Tibial nerve (tissue), 4 donors: Measurements from ENCODE around the gene INSYN1. TPM values are rescaled to one million over a fixed set of nuclear protein-coding genes. Genes with fewer than 3 reads are reported as not detected.

Experiments
- DNase-seq, 2 donors: peaks; one replicate each; pipeline ENCODE4 v3.0.0-alpha.2; 2019; ENCODE audit warnings: low spot score in 2 of 2
- H3K27ac ChIP-seq, 4 donors: fragments of 200-600 bp; sonication (generic) in 3 of 4; one replicate each; pipeline ENCODE4 v1.5.1; 2017 to 2019; ENCODE audit warnings: mild to moderate bottlenecking in 1 of 4
- H3K27me3 ChIP-seq, 2 donors: fragments of 200-600 bp; sonication (generic) in 1 of 2; one replicate each; pipeline versions ENCODE4 v1.5.1 to v1.6.0; 2017 to 2019
- H3K36me3 ChIP-seq, 3 donors: fragments of 200-600 bp; sonication (generic); one replicate each; pipeline ENCODE4 v1.5.1; 2018 to 2019
- H3K4me1 ChIP-seq, 4 donors: fragments of 200-600 bp; sonication (generic) in 3 of 4; one replicate each; pipeline ENCODE4 v1.5.1; 2017 to 2019
- H3K4me3 ChIP-seq, 4 donors: fragments of 200-600 bp; sonication (generic) in 3 of 4; one replicate each; pipeline ENCODE4 v1.5.1; 2017 to 2019; ENCODE audit warnings: mild to moderate bottlenecking in 1 of 4, moderate library complexity in 1 of 4
- H3K9me3 ChIP-seq, 4 donors: fragments of 200-600 bp; sonication (generic) in 3 of 4; one replicate each; pipeline ENCODE4 v1.5.1; 2017 to 2019
- CTCF ChIP-seq, 5 experiments: fragments of 200-600 bp in 3 of 5; fragments of 450-650 bp in 2 of 5; sonication (generic) in 3 of 5; IDR thresholded peaks; one replicate each; pipeline ENCODE4 v1.5.1; 2016 to 2019; ENCODE audit warnings: antibody characterized with exemption in 5 of 5, mild to moderate bottlenecking in 3 of 5, moderate library complexity in 2 of 5
- EP300 ChIP-seq, 2 donors: sonication (generic); formaldehyde crosslinking; IDR thresholded peaks; one replicate each; pipeline ENCODE4 v1.6.1; 2017; ENCODE audit warnings: antibody characterized with exemption in 2 of 2, mild to moderate bottlenecking in 1 of 2
- POLR2A ChIP-seq, 2 donors: fragments of 450-650 bp; IDR thresholded peaks; one replicate each; pipeline ENCODE4 v1.6.1; 2017; ENCODE audit warnings: antibody characterized with exemption in 2 of 2, mild to moderate bottlenecking in 2 of 2, moderate library complexity in 2 of 2
- WGBS, 2 donors: methylation state at CpG; one replicate each; pipeline ENCODE4 v1.1.5; 2018; 5-methylcytosine and 5-hydroxymethylcytosine counted together
- total RNA-seq, 4 donors: library from RNA; depleted of rRNA; stranded (reverse); fragments of >200 nt; gene quantifications; one replicate each; pipeline ENCODE4 v1.1.0, GENCODE V29; 2016

The INSYN1 gene
- total RNA-seq, 4 donors from 2014 or later = 2.8 to 10.9 (median 6.7) TPM

GRCh38 chr15:73749533-73749932, 3.6 kb downstream of the INSYN1 start:
- H3K27me3 ChIP-seq = peaks cover 0 to 21% of the 10 kb centered on the region in 2 donors
- no peak for DNase-seq
- no peak overlapping the region for H3K27ac ChIP-seq
- 91 to 94% methylated on average over 5 of the region's 5 CpGs for WGBS, 2 donors
- H3K4me3 ChIP-seq = no peak overlapping the region
- H3K36me3 ChIP-seq = no peaks in the 10 kb centered on the region
- TF ChIP-seq POLR2A (IDR thresholded peaks at IDR 0.05) (no peak), CTCF (IDR thresholded peaks at IDR 0.05) (no peak), EP300 (IDR thresholded peaks at IDR 0.05) (no peak)
- no peaks in the 10 kb centered on the region for H3K9me3 ChIP-seq
- peaks cover 0 to 29% (median 8%) of the 10 kb centered on the region in 4 donors for H3K4me1 ChIP-seq

GRCh38 chr15:73748730-73749129, 4.4 kb downstream of the INSYN1 start:
- no peaks in the 10 kb centered on the region for H3K36me3 ChIP-seq
- H3K9me3 ChIP-seq = no peaks in the 10 kb centered on the region
- H3K4me3 ChIP-seq = no peak overlapping the region
- H3K27ac ChIP-seq = no peak overlapping the region
- H3K27me3 ChIP-seq = peaks cover 0 to 21% of the 10 kb centered on the region in 2 donors
- peaks cover 0 to 29% (median 8%) of the 10 kb centered on the region in 4 donors for H3K4me1 ChIP-seq
- WGBS, 2 donors = 57 to 65% methylated on average over 6 of the region's 6 CpGs
- DNase-seq = no peak
- TF ChIP-seq CTCF (IDR thresholded peaks at IDR 0.05) (no peak), POLR2A (IDR thresholded peaks at IDR 0.05) (no peak), EP300 (IDR thresholded peaks at IDR 0.05) (no peak)

- H3K36me3 ChIP-seq = no peaks in the 10 kb centered on the region
- H3K27ac ChIP-seq = no peak overlapping the region
- peaks cover 0 to 25% (median 8%) of the 10 kb centered on the region in 4 donors for H3K4me1 ChIP-seq
- H3K27me3 ChIP-seq = peaks cover 0 to 21% of the 10 kb centered on the region in 2 donors
- TF ChIP-seq EP300 (IDR thresholded peaks at IDR 0.05) (no peak), POLR2A (IDR thresholded peaks at IDR 0.05) (no peak), CTCF (IDR thresholded peaks at IDR 0.05) (no peak)
- H3K4me3 ChIP-seq = no peak overlapping the region
- H3K9me3 ChIP-seq = no peaks in the 10 kb centered on the region
- no peak for DNase-seq
- 90% methylated on average over 11 of the region's 11 CpGs for WGBS, 2 donors
These were observed 5.1 kb downstream of the INSYN1 start for GRCh38 chr15:73747847-73748590.

GRCh38 chr15:73746883-73747282, 6.3 kb downstream of the INSYN1 start:
- Histone ChIP-seq H3K27ac (no peak overlapping the region), H3K9me3 (no peaks in the 10 kb centered on the region), H3K36me3 (no peaks in the 10 kb centered on the region), H3K27me3 (peaks cover 0 to 14% of the 10 kb centered on the region in 2 donors), H3K4me3 (no peak overlapping the region), H3K4me1 (peaks cover 0 to 27% (median 4%) of the 10 kb centered on the region in 4 donors)
- TF ChIP-seq POLR2A (IDR thresholded peaks at IDR 0.05) = no peak
- TF ChIP-seq CTCF (IDR thresholded peaks at IDR 0.05) = no peak
- no peak for TF ChIP-seq EP300 (IDR thresholded peaks at IDR 0.05)
- 29 to 33% methylated on average over 7 of the region's 7 CpGs for WGBS, 2 donors
- no peak for DNase-seq

- H3K4me1 ChIP-seq = peaks cover 0 to 27% (median 2%) of the 10 kb centered on the region in 4 donors
- no peaks in the 10 kb centered on the region for H3K9me3 ChIP-seq
- no peak for TF ChIP-seq EP300 (IDR thresholded peaks at IDR 0.05)
- no peak for TF ChIP-seq CTCF (IDR thresholded peaks at IDR 0.05)
- TF ChIP-seq POLR2A (IDR thresholded peaks at IDR 0.05) = no peak
- DNase-seq = no peak
- no peaks in the 10 kb centered on the region for H3K36me3 ChIP-seq
- WGBS, 2 donors = 52 to 57% methylated on average over 7 to 8 of the region's 8 CpGs
- no peak overlapping the region for H3K4me3 ChIP-seq
- H3K27me3 ChIP-seq = peaks cover 0 to 8% of the 10 kb centered on the region in 2 donors
- no peak overlapping the region for H3K27ac ChIP-seq
These were observed 6.9 kb downstream of the INSYN1 start for GRCh38 chr15:73746261-73746660.
